ENCODE results near the gene MINPP1.
A peak's percentile ranks its signal among the peaks of the same experiment; 100 is the strongest.
"Not testable (repeated sequence)": the region's sequence is repeated elsewhere in the genome, so short reads cannot be mapped to it uniquely, and the experiment has no call there.

MINPP1 gene
- total RNA-seq = 4.5 reads per million, percentile 18 among the genes with 10 or more reads in this experiment

DNA sequence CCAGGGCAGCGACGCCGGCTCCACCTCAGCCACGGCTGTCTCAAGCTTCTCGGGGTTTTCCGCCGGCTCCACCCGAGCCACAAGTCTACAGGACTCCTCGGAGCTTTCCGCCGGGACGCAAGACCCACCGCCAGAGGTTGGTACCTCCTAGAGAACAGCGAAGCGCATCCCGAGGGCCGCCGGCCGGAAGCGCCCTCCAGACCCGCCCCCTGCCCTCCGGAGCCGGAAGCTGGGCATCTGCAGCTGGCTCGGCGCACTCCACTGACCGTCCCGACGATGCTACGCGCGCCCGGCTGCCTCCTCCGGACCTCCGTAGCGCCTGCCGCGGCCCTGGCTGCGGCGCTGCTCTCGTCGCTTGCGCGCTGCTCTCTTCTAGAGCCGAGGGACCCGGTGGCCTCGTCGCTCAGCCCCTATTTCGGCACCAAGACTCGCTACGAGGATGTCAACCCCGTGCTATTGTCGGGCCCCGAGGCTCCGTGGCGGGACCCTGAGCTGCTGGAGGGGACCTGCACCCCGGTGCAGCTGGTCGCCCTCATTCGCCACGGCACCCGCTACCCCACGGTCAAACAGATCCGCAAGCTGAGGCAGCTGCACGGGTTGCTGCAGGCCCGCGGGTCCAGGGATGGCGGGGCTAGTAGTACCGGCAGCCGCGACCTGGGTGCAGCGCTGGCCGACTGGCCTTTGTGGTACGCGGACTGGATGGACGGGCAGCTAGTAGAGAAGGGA is at the start of gene MINPP1:
Gene MINPP1, plus strand, starts transcription at position 254 of the 726 bp plus-strand sequence. Its CDS starts 23 bp downstream, at position 277.
- peak; percentile 42 for DNase-seq

DNA sequence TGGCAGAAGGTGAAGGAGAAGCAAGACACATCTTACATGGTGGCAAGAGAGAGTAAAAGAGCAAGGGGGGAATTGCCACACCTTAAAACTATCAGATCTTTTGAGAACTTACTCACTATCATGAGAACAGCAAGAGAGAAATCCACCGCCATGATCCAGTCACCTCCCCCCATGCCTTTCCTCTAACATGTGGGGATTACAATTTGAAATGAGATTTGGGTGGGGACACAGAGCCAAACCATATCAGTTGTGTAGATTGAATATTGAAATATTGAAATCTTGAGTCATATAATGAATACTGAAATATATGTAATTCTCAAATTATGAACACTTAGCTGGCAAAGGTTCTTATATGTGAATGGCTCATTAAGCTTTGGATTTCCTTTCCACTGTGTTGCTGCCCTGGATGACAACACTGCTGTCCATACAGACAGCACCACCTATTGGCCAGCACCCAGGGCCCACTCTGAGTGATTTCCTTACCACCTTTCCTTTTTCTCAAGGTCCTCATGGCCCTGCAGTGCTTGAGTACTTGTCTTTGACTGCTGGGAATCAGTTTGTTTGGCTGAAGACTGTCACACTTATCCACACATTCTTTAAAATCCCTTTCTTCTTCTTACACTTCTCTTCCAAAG is 48.0 kb upstream of the MINPP1 start:
- not testable (repeated sequence) for DNase-seq

DNA sequence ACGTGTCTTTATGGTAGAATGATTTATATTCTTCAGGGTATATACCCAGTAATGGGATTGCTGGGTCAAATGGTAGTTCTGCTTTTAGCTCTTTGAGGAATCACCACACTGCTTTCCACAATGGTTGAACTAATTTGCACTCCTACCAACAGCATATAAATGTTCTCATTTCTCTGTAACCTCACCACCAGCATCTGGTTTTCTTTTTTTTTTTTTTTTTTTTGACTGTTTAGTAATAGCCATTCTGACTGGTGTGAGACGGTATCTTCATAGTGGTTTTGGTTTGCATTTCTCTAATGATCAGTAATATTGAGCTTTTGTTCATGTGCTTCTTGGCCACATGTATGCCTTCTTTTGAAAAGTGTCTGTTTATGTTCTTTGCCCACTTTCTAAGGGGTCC is 42.9 kb upstream of the MINPP1 start:
- DNase-seq = not testable (repeated sequence)

DNA sequence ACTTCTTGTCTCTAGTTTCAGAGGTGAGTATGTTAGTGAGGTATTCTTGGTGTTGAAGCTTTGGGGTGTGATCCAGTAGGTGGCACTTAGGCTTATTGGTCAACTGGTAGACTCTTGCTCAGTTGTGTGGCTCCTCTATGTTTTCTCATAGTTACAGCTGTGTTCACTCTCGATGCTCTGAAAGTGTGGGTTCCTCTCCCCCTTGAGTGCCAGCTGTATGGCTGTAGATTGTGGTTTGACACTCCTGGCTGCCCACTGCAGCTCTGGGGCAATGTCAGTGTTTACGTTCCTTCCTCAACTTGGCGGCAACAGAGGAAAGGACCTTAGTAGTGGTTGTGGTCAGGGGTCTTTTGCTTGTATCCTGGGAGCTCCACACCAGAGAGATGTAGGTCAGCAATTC is 37.8 kb upstream of the MINPP1 start:
- DNase-seq = not testable (repeated sequence)

DNA sequence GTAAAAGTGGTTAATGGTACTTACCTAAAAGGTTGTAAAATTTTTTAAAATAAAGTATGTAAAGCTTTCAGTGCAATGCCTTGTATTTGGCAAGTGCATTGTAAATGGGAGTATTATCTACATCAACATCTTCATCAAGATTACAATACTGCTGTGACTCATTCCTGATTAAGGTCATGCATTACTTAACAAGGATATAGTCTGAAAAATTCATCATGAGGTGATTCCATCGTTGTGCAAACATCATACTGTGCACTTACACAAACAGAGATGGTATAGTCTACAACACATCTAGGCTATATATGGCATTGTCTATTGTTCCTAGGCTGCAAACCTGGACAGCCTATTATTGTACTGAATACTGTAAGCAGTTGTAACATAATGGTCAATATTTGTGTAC is 16.0 kb upstream of the MINPP1 start:
- DNase-seq = not testable (repeated sequence)

DNA sequence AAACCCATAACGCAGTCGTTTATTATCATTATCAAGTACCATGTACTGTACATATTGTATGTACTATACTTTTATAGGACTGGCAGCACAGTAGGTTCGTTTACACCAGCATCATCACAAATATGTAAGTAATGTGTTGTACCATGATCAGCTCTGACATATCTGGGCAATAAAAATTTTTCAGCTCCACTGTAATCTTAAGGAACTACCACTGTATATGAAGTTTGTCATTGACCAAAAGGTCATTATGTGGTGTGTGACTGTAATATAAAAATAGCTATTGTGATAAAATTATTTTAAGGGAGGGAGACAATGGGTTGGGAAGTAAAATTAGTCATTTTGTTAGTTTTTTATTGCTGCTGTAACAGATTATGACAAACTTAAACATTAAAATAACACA is 14.4 kb upstream of the MINPP1 start:
- DNase-seq = not testable (repeated sequence)

DNA sequence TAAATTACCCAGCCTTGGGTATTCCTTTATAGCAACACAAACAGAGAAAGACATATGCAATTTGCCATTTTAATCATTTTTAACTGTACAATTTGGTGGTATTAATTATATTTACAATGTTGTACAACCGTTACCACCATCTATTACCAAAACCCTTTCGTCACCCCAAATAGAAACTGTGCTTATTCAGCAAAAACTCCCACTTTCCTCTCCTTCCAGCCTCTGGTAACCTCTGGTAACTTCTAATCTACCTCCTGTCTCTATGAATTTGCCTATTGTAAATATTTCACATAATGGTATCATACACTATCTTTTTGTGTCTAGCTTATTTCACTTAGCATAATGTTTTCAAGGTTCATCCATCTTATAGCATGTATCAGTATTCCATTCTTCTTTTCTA is 12.2 kb upstream of the MINPP1 start:
- not testable (repeated sequence) for DNase-seq

DNA sequence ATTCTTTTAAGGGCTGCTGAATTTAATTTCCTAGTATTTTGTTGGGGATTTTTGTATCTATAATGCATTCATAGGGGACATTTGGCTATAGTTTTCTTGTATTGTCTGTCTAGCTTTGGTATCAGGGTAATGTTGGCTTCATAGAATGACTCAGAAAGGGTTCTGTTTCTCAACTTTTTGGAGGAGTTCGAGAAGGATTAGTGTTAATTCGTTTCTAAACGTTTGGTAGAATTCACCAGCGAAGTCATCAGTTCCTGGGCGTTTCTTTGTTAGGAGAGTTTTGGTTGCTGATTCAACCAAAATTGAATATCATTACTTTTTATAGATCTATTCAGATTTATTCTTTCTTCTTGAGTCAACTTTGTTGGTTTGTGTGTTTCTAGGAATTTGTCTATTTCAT is 9.2 kb upstream of the MINPP1 start:
- not testable (repeated sequence) for DNase-seq

GRCh38 chr10:87497386-87497785 is 7.3 kb upstream of the MINPP1 start:
- DNase-seq = not testable (repeated sequence)

DNA sequence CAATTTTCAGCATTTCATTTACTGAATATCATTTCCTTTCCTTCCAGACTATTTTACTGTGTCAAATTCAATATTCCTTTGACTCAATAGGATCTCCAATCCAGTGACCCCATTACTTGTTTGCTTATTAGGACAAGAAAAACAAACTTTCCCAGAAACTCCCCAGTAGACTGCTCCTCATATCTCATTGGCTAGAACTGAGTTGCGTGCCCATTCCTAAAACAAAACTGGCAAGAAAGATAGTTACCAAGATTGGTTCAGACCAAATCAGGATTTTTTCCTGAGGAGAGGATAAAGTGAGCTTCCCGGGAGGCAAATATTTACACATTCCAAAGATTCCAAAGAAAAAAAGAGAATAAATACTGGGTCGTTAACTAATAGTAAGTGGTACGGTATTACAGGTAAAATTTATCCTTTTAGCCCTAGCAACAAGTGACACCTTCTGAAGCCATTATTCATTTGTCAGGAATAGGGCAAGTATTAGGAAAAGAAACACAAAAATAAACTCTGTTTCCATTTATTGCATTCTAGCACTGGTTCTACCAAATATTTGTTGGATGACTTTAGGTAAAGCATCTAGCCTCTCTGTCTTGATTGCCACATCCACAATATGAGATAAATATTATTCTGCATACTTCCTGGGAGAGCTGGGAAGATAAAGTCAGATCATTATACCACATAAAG is 6.4 kb upstream of the MINPP1 start:
- DNase-seq = not testable (repeated sequence)

GRCh38 chr10:87500646-87501048 is 4.0 kb upstream of the MINPP1 start:
- no peak for DNase-seq

DNA sequence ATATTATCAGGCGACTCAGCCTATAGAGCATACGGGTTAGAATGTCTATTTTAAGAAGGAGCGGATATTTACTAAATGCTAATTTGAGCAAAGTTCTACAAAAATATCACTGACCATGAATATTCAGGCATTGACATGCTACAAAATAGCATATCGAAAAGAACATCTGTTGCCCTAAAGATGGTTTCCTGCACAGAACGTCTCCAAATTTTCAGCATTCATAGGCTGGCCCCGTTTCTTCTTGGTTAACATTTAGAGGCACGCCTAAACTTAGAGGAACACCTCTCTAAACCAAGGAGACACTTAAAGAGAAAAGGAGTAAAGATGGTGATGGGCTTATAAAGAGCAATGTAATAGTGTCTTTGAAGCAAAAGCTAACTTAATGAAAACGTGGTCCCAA is 1.3 kb upstream of the MINPP1 start:
- no peak for DNase-seq

GRCh38 chr10:87503886-87504285 is 807 bp upstream of the MINPP1 start:
- no peak for DNase-seq

DNA sequence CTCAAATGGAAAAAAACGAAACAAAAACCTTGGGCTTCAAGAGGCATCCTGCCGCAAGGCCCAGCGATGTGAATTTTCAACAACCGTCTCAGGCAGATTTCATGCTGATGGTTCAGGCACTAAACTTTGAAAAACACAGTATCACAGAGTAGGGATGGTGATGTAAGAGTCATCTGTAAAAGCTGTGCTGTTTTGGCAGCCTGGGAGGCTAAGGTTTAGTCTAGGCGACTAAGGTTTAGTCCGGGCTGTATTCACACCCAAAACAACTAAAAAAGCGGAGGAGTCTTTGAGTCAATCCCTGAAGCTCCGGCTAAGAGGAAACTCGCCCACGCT is 420 bp upstream of the MINPP1 start:
- no peak for DNase-seq

GRCh38 chr10:87505366-87506111 is 846 bp downstream of the MINPP1 start:
- peak; percentile 14 for DNase-seq

GRCh38 chr10:87506956-87507355 is 2.3 kb downstream of the MINPP1 start:
- DNase-seq = no peak

DNA sequence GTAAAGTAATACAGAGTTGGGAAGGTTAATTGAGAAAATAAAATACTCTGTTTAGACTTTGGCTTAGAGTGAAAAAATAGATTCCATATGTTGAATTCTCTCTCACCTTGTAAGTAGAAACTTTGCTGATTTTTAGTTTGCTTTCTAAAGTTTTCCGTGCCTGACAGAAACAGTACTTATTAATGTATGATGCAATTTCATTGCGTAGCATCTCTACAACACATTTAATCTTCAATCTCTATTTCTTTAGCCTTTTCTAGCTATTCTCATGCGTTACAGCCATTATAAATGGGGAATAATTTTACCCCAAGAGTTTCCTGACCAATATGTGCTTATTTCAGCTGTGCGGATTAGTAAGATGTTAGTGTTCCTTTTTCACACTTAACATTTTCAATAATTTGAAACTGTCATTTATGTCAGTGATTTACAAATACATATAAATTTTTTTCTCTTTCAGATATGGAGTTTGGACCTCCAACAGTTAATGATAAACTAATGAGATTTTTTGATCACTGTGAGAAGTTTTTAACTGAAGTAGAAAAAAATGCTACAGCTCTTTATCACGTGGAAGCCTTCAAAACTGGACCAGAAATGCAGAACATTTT is 3.3 kb downstream of the MINPP1 start:
- DNase-seq = no peak

- no peak for DNase-seq
These were observed 4.1 kb downstream of the MINPP1 start for GRCh38 chr10:87508837-87509236.

DNA sequence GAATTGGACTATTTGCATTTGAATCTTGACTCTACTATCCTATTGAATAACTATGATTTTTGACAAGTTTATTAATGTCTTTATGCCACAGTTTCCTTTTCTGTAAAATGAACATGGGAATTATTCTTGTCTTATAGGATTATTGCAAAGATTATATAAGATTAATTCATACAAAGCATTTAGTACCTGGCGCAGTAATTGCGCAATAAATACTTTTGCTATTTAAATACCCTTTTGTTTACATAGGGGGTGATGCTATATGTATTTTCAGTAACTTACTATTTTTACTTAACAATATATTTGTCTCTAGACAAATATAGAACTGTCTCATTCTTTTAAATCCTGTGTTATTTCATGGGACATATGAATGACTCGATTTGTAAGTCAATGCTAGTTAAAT is 5.3 kb downstream of the MINPP1 start:
- DNase-seq = no peak

DNA sequence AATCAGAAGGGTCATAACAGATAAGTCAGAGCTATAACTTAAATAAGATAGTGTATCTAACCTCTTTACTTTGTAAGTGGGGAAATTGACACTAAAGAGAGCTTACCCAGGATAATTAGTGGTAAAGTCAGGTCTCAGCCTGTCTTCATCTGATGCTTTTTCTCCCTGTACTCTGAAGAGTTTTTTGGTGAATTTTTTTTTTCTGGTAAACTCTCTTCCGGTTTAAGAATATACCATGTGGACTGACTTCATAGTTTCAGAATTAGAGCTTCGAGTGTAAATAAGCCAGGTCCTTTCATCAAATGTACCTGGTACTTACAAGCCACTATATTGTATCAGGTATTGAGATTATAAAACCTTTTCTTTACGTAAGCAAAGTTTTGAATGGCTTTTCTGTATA is 6.8 kb downstream of the MINPP1 start:
- no peak for DNase-seq

DNA sequence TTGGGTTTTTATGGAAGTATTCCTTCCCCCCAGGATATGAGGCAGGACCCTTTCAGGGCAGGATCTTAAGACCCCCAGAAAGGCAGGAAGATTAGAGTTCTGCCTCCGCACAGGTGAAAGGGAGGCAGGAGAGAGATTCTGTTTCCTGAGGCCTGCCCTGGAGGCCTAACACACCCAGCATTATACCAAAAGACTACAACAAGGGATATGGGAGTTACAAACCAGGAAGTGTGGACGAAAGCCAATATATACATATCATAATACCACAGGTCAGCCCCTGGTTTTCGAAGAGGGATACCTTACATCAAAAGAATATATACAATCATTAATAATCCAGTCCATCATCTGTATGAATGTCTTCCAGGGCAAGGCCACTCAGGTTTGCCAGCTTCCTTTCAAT is 14.2 kb downstream of the MINPP1 start:
- no peak for DNase-seq

- DNase-seq = no peak
These were observed 14.9 kb downstream of the MINPP1 start for GRCh38 chr10:87519582-87519981.

DNA sequence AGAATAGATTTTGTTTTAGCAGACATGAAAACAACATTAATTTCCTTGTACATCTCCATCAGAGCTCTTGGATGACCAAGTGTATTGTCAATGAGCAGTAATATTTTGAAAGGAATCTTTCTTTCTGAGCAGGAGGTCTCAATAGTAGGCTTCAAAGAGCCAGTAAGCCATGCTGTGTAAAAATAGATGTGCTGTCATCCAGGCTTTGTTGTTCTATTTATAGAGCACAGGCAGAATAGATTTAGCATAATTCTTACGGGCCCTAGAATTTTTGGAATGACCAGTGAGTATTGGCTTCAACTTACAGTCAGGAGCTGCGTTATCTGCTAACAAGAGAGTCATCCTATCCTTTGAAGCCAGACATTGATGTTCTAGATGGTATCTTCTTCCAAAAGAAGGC is 19.0 kb downstream of the MINPP1 start:
- DNase-seq = no peak
